ENCODE data around the gene TCAIM.
"Not testable (repeated sequence)": the region's sequence is repeated elsewhere in the genome, so short reads cannot be mapped to it uniquely, and the experiment has no call there.

Gene TCAIM

GRCh38 chr3:44392489-44392888 lies 53.9 kb downstream of the TCAIM start:
- Mint-ChIP-seq H3K9me3 (peaks cover 6% of the 10 kb centered on the region), H3K4me1 (no peaks in the 10 kb centered on the region), H3K27ac (no peak overlapping the region), H3K4me3 (no peak overlapping the region), H3K36me3 (peaks cover 22% of the 10 kb centered on the region), H3K27me3 (no peaks in the 10 kb centered on the region)
- no peak for ATAC-seq

- Mint-ChIP-seq H3K36me3 (peaks cover 28% of the 10 kb centered on the region), H3K27ac (no peak overlapping the region), H3K4me1 (no peaks in the 10 kb centered on the region), H3K27me3 (no peaks in the 10 kb centered on the region), H3K9me3 (peaks cover 3% of the 10 kb centered on the region), H3K4me3 (no peak overlapping the region)
- ATAC-seq: no peak
Measured at GRCh38 chr3:44395714-44396113, 57.1 kb downstream of the TCAIM start.

- Mint-ChIP-seq H3K27me3 (no peaks in the 10 kb centered on the region), H3K4me1 (no peaks in the 10 kb centered on the region), H3K9me3 (peaks cover 3% of the 10 kb centered on the region), H3K36me3 (peaks cover 31% of the 10 kb centered on the region), H3K4me3 (no peak overlapping the region), H3K27ac (no peak overlapping the region)
- ATAC-seq: no peak
Measured at GRCh38 chr3:44396200-44397171, 57.9 kb downstream of the TCAIM start.

- peaks cover 28% of the 10 kb centered on the region for H3K36me3 Mint-ChIP-seq
- not testable (repeated sequence) for H3K27ac Mint-ChIP-seq, H3K27me3 Mint-ChIP-seq, H3K4me3 Mint-ChIP-seq, ATAC-seq, H3K9me3 Mint-ChIP-seq, H3K4me1 Mint-ChIP-seq
Measured at GRCh38 chr3:44398271-44398670, 59.7 kb downstream of the TCAIM start.

GRCh38 chr3:44398853-44399252 lies 60.3 kb downstream of the TCAIM start:
- Mint-ChIP-seq H3K4me1 (no peaks in the 10 kb centered on the region), H3K27me3 (no peaks in the 10 kb centered on the region), H3K4me3 (no peak overlapping the region), H3K9me3 (no peaks in the 10 kb centered on the region), H3K27ac (no peak overlapping the region), H3K36me3 (peaks cover 33% of the 10 kb centered on the region)
- ATAC-seq: no peak

GRCh38 chr3:44400771-44401170 lies 62.2 kb downstream of the TCAIM start:
- Mint-ChIP-seq H3K36me3 (peaks cover 42% of the 10 kb centered on the region), H3K9me3 (no peaks in the 10 kb centered on the region), H3K27me3 (no peaks in the 10 kb centered on the region), H3K4me1 (no peaks in the 10 kb centered on the region), H3K27ac (no peak overlapping the region), H3K4me3 (no peak overlapping the region)
- no peak for ATAC-seq

GRCh38 chr3:44402548-44402947 lies 64.0 kb downstream of the TCAIM start:
- Mint-ChIP-seq H3K4me1 (no peaks in the 10 kb centered on the region), H3K9me3 (no peaks in the 10 kb centered on the region), H3K27ac (no peak overlapping the region), H3K36me3 (peaks cover 39% of the 10 kb centered on the region), H3K4me3 (no peak overlapping the region), H3K27me3 (no peaks in the 10 kb centered on the region)
- no peak for ATAC-seq

GRCh38 chr3:44409640-44410410 lies 71.3 kb downstream of the TCAIM start:
- Mint-ChIP-seq H3K4me1 (no peaks in the 10 kb centered on the region), H3K9me3 (no peaks in the 10 kb centered on the region)
- peak; percentile 11 for ATAC-seq

GRCh38 chr3:44411031-44411645 lies 72.6 kb downstream of the TCAIM start:
- H3K4me1 Mint-ChIP-seq: no peaks in the 10 kb centered on the region
- no peak overlapping the region for H3K27ac Mint-ChIP-seq
- no peaks in the 10 kb centered on the region for H3K36me3 Mint-ChIP-seq
- no peaks in the 10 kb centered on the region for H3K27me3 Mint-ChIP-seq
- H3K9me3 Mint-ChIP-seq: no peaks in the 10 kb centered on the region
- no peak for ATAC-seq
- H3K4me3 Mint-ChIP-seq: no peak overlapping the region

More at GRCh38 chr3:44409640-44410410, 71.3 kb downstream of the TCAIM start:
- Mint-ChIP-seq H3K27ac (no peak overlapping the region), H3K4me3 (no peak overlapping the region), H3K27me3 (no peaks in the 10 kb centered on the region), H3K36me3 (no peaks in the 10 kb centered on the region)

GRCh38 chr3:44412365-44412764 lies 73.8 kb downstream of the TCAIM start:
- ATAC-seq: no peak
- H3K36me3 Mint-ChIP-seq: no peaks in the 10 kb centered on the region
- no peaks in the 10 kb centered on the region for H3K9me3 Mint-ChIP-seq
- H3K27ac Mint-ChIP-seq: no peak overlapping the region
- H3K4me3 Mint-ChIP-seq: no peak overlapping the region
- no peaks in the 10 kb centered on the region for H3K4me1 Mint-ChIP-seq
- no peaks in the 10 kb centered on the region for H3K27me3 Mint-ChIP-seq

GRCh38 chr3:44414517-44415090 lies 76.0 kb downstream of the TCAIM start:
- ATAC-seq: no peak
- no peak overlapping the region for H3K27ac Mint-ChIP-seq
- H3K4me3 Mint-ChIP-seq: no peak overlapping the region
- no peaks in the 10 kb centered on the region for H3K36me3 Mint-ChIP-seq
- H3K27me3 Mint-ChIP-seq: no peaks in the 10 kb centered on the region
- H3K4me1 Mint-ChIP-seq: no peaks in the 10 kb centered on the region
- peaks cover 3% of the 10 kb centered on the region for H3K9me3 Mint-ChIP-seq

GRCh38 chr3:44415421-44415820 lies 76.9 kb downstream of the TCAIM start:
- no peaks in the 10 kb centered on the region for H3K36me3 Mint-ChIP-seq
- peaks cover 3% of the 10 kb centered on the region for H3K9me3 Mint-ChIP-seq
- H3K4me1 Mint-ChIP-seq: no peaks in the 10 kb centered on the region
- H3K27me3 Mint-ChIP-seq: no peaks in the 10 kb centered on the region
- no peak overlapping the region for H3K4me3 Mint-ChIP-seq
- peak; percentile 3 for ATAC-seq
- H3K27ac Mint-ChIP-seq: no peak overlapping the region

- H3K9me3 Mint-ChIP-seq: peaks cover 3% of the 10 kb centered on the region
- no peaks in the 10 kb centered on the region for H3K27me3 Mint-ChIP-seq
- no peak for ATAC-seq
- no peak overlapping the region for H3K27ac Mint-ChIP-seq
- H3K4me1 Mint-ChIP-seq: no peaks in the 10 kb centered on the region
- no peaks in the 10 kb centered on the region for H3K36me3 Mint-ChIP-seq
- H3K4me3 Mint-ChIP-seq: no peak overlapping the region
Measured at GRCh38 chr3:44416031-44417030, 77.8 kb downstream of the TCAIM start.

- not testable (repeated sequence) for H3K36me3 Mint-ChIP-seq, H3K27me3 Mint-ChIP-seq, H3K9me3 Mint-ChIP-seq, H3K4me3 Mint-ChIP-seq, H3K27ac Mint-ChIP-seq, H3K4me1 Mint-ChIP-seq, ATAC-seq
Measured at GRCh38 chr3:44418118-44418517, 79.6 kb downstream of the TCAIM start.

All from stimulated activated memory B cell treated with anti-CD40 and anti-IgM and Interleukin-4, amounts not matched to agents 10 μg/mL and 1 μg/mL and 100 μg/mL, for 72 hours (primary cell).